ENCODE results near the gene VAV3.

GRCh38 chr1:107604825-107605224 is 360.2 kb downstream of the VAV3 start:
- TF ChIP-seq RCOR1 (IDR thresholded peaks at IDR 0.05; ENCODE audit: low read length): no peak
- TF ChIP-seq CTCF (IDR thresholded peaks at IDR 0.05): no peak
- no peak for TF ChIP-seq JUND (IDR thresholded peaks at IDR 0.05)
- TF ChIP-seq, protein P1, sequence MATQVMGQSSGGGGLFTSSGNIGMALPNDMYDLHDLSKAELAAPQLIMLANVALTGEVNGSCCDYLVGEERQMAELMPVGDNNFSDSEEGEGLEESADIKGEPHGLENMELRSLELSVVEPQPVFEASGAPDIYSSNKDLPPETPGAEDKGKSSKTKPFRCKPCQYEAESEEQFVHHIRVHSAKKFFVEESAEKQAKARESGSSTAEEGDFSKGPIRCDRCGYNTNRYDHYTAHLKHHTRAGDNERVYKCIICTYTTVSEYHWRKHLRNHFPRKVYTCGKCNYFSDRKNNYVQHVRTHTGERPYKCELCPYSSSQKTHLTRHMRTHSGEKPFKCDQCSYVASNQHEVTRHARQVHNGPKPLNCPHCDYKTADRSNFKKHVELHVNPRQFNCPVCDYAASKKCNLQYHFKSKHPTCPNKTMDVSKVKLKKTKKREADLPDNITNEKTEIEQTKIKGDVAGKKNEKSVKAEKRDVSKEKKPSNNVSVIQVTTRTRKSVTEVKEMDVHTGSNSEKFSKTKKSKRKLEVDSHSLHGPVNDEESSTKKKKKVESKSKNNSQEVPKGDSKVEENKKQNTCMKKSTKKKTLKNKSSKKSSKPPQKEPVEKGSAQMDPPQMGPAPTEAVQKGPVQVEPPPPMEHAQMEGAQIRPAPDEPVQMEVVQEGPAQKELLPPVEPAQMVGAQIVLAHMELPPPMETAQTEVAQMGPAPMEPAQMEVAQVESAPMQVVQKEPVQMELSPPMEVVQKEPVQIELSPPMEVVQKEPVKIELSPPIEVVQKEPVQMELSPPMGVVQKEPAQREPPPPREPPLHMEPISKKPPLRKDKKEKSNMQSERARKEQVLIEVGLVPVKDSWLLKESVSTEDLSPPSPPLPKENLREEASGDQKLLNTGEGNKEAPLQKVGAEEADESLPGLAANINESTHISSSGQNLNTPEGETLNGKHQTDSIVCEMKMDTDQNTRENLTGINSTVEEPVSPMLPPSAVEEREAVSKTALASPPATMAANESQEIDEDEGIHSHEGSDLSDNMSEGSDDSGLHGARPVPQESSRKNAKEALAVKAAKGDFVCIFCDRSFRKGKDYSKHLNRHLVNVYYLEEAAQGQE (IDR thresholded peaks at IDR 0.05; ENCODE audit: low read depth, low read length): no peak
- no peak for TF ChIP-seq RAD21 (IDR thresholded peaks at IDR 0.05; ENCODE audit: low read length)
- no peak for TF ChIP-seq YY1 (IDR thresholded peaks at IDR 0.05; ENCODE audit: low read depth)
